GM19455 (cell line): ENCODE results near the gene CDH26.

ENCODE experiments used
- ATAC-seq: cut with Tn5 transposase; IDR thresholded peaks from one replicate; pipeline ENCODE4 v1.9.1; 2021; ENCODE audit not compliant: unreplicated experiment

The CDH26 gene

DNA sequence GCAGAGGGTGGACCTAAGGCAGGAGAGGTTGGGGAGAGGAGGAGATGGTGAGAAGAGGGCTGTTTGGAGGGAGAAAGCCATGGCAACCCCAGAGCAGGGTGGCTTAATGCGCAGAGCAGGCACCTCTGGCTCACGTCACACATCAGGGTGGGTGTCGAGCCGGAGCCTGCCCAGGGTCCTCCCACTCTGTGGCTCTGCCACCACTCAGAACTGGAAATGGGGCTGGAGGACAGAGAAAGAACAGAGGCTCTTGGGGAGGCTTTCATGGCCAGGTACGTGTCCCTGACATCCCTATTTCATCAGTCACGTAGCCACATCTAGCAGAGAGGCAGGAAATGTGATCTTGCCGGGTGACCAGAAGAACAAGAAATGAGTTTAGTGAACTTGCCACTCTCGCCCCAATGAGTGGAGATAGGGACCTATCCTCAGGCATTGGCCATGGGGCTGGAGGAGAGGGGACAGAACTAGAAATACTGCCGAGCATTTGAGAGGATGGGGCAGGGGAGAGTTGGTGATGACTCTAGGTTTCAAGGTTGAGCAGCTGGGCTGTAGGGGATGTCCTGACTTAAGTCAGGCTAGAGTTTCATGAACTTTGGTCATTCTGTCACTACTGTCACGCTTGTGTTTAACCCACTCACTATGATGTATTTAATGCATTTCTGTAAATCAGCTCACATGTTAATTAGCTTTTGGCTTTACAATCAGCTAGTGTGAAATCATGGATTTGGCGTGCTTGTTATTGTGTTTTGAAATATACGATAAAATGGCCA, 52.7 kb downstream of the CDH26 start:
- no peak for ATAC-seq

DNA sequence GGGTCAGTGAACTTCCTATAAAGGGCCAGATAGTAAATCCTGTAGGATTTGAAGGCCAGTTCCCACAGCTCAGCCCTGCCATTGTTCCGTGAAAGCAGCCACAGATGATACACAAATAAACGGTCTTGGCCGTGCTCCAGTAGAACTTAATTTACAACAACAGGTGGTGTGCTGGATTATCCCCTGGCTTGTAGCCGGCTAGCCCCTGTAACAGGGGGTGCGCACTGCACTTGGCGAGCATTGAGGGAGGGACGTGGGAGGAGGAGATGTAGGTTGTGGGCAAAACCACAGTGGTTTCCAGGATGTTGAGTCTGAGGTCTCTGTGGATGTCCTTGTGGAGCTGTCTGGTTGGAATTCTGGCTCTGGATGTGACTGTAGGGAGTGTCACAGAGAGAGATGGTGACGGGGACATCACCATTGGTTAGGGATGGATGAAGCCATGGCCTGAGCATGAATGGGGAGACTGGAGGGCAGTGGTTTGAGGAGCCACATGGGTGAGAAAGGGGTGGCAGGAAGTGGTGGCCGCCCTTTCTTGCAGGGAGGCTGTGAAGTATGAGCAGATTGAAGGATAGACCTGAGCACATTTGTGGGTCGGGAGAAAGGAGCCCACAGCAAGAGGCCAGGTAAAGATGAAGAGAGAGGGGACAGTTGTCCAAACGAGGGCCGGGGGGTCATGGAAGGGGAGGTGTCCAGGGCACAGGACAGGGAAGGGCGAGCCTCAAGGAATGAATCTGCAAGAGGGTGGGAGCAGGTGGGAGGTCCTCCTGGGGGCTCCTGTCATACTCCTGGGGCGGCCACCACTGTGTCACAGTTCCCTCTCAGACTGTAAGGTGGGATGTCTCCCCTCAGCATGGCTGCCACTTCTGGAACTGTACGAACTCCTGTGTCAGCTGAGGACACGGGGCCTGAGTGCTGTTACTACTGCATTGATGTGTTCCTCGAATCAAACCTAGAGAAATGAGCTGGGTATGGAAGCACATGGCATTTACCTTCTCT, 53.6 kb downstream of the CDH26 start:
- ATAC-seq: no peak

GRCh38 chr20:60013296-60014139, 55.3 kb downstream of the CDH26 start:
- no peak for ATAC-seq

DNA sequence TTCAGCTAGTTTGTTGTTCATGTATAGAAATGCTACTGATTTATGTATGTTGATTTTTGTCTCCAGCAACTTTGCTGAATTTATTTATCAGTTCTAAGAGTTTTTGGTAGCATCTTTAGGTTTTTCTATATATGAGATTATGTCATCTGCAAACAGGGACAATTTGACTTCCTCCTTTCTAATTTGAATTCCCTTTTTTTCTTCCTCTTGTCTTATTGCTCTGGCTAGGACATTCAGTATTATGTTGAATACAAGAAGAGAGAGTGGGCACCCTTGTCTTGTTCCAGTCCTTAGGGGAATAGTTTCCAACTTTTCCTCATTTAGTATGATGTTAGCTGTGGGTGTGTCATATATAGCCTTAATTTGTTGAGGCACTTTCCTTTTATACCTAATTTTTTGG, 58.2 kb downstream of the CDH26 start:
- ATAC-seq: no peak

- no peak for ATAC-seq
These were observed 62.0 kb downstream of the CDH26 start for GRCh38 chr20:60020251-60020650.

GRCh38 chr20:60021104-60021503, 62.9 kb downstream of the CDH26 start:
- ATAC-seq: no peak

- ATAC-seq: no peak
These were observed 64.6 kb downstream of the CDH26 start for GRCh38 chr20:60022849-60023248.

GRCh38 chr20:60024245-60024644, 66.0 kb downstream of the CDH26 start:
- ATAC-seq: no peak

DNA sequence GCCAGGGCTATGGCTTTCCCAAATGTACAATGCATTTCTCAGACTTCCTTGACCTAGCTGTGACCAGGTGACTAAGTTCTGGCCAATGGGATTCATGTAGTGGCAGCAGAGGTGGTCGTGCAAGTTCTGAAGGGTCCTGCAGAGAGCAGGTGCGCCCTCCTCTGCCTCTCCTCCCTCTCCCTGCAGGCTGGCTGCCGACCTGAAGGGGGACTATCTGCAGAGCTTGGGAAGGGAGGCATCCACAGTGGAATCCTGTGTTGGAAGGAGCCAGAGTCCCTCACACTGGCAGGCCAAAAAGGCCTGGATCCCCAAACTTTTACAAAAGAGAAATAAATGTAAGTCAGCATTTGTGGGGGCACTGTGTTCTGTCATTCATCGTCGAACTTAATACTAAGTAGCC, 66.6 kb downstream of the CDH26 start:
- ATAC-seq: no peak

DNA sequence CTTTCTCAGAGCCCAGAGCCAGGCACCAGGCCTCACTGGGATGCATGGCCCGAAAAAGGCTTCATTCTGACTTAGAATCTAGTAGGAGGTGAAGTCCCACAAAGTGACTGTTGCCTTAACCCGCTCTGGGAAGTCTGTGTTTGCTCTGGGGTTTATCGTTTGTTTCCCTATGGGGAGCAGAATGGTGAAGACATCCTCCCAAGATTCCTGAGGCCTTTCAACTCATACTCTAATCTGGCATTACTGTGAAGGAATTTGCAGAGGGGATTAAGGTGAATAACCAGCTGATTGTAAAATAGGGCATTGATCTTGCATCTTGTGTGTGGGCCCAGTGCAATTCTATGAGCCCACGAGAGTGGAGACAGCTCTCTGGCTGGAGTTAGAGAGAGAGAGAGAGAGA, 67.8 kb downstream of the CDH26 start:
- no peak for ATAC-seq

DNA sequence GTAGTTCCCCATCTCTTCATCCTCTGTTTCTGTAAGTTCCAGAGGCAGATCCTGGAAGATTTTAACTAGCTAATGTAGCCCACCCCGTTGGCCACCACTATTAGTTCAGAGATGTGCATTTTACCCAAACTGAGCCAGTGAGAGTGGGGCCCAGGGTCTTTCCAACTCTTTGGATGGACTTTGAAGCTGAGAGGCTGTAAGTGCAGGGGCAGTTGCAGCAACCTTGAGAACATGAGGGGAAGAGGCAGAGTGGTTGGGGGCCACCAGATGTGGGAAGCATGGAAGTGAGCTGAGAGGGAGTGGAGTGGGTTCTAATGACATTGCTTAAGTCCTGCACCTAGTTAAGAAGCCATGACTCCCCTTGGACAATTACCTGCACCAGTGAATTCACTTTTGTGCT, 72.2 kb downstream of the CDH26 start:
- ATAC-seq: no peak

- no peak for ATAC-seq
These were observed 72.9 kb downstream of the CDH26 start for GRCh38 chr20:60031107-60031506.

- no peak for ATAC-seq
These were observed 76.2 kb downstream of the CDH26 start for GRCh38 chr20:60034231-60035110.

DNA sequence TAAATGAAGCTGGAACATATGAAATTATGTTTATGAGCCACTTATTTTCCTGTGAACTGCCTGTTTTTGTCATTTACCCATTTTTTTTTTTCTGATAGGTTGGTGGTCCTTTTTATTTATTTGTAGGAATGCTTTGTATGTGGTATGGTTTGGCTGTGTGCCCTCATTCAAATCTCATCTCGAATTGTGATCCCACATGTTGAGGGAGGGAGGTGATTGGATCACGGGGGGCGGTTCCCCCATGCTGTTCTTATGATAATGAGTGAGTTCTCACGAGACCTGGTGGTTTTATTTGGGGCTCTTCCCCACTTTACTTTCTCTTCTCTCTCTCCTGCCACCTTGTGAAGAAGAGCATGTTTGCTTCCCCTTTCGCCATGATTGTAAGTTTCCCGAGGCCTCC, 77.3 kb downstream of the CDH26 start:
- no peak for ATAC-seq

- no peak for ATAC-seq
These were observed 78.1 kb downstream of the CDH26 start for GRCh38 chr20:60036346-60036745.

DNA sequence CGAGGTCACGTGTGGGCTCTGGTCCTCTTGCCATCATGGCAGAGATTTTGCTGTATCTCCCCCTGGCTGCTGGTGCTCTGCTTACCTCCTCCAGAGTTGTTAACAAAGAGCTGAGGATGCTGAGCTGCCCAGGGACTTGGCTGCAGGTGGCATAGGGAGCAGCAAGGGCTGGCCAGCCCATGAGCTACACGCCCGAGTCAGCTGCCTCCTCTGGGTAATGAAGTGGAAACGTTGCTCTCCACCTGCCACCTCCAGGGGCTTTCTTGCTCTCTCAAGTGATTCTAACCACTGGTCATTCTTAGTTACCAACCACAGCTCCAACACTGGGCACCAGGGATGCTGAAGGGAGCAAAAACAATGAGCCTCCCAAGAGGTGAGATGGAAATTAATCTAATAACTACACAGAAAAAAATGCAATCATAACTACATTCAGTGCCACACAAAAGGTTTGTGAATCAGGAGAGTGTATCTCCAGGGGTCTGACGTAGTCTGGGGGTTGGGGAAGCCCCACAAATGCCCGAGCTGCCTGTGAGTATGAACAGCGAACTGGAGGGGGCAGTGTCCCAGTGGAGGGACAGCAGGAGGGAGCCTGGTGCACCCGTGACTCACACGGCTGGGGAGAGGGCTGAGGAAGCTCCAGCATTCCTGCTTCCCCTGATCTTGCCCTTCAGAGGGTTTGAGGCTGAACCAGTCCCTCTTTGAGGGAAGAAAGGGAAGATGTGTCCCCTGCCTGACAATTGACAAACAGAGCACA, 78.7 kb downstream of the CDH26 start:
- no peak for ATAC-seq

DNA sequence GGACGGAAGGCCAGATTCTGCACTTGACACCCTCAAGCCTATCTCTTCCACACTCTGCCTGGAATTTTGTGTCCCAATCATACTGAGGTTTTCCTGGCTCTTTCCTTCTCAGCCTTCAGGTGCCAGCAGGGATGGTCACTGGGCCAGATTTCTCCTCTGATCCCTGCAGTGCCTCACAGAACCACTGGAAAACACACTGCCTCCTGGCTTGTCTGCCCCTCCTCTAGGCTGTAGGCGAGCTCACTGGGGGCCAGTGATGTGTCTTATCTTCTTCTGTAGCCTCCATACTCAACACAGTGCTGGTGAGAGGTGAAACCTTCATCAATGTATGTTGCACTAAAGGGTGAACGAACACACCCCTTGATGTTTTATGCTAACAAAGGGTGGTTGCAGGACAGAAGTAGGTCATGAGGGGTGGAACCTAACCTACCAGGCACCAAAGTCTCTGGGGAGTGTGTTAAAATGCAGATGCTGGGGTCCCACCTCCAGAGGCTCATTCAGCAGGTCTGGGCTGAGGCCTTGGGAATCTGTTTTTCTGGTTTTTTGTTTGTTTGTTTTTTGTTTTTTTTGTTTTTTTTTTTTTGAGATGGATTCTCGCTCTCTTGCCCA, 80.3 kb downstream of the CDH26 start:
- ATAC-seq: no peak

GRCh38 chr20:60039526-60039925, 81.3 kb downstream of the CDH26 start:
- no peak for ATAC-seq
